ENCODE data around the gene CNKSR2. TPM values are rescaled to one million over a fixed set of nuclear protein-coding genes. Genes with fewer than 3 reads are reported as not detected.

CNKSR2 gene
- total and polyA plus RNA-seq, 4 donors = 1.6 to 5.4 TPM; not detected in 2

DNA sequence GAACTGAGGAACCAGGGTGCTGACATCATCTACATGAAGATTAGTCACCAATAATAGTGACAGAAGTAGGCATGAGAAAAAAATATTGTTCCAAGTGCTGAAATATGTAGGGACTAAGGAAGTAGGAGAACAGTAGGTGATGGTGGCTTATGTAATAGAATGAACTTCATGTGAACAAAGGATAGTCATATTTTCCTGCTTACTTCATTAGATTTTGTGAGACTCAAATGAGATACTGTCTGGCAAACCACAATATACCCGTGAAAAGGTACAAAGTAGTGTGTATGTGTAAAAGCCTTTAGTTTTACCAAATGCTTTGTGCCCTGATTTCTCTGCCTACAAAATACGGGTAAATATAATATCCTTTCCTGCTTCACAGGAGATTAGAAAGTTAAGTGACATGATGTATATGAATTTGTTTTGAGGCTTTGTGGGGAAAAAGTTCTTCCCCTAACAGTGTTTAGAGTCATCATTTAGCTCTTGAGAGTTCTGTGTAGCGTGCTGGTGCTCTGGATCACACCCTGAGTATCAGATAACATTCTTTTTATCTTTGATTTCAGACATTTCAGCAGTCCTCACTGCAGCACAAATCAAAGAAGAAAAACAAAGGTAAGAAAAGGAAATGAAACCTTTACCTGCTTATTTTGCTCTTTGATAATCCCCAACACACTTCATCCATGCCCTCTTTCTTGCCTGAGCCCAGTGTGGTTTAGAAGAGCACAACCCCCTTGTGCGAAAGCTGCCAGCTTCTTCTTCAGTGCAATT is 216.0 kb downstream of the CNKSR2 start:
- ATAC-seq (ENCODE audit: low FRiP score) (no peak), DNase-seq (no peak)
- H3K36me3 ChIP-seq (ENCODE audit: control insufficient read depth in 1 of 2, insufficient read depth in 2 of 2, low read length in 1 of 2) = no peaks in the 10 kb centered on the region
- WGBS, 2 donors = 68 to 93% methylated on average over 4 of the region's 4 CpGs
- H3K27ac ChIP-seq (ENCODE audit: low read depth in 1 of 2, low read length in 2 of 2) = no peak overlapping the region
- no peaks in the 10 kb centered on the region for H3K4me1 ChIP-seq (ENCODE audit: control insufficient read depth in 1 of 2, insufficient read depth in 2 of 2, low read length in 2 of 2)
- intact Hi-C loops (cut with DNase I) = no loop called here
- H3K27me3 ChIP-seq (ENCODE audit: control insufficient read depth in 1 of 2, insufficient read depth in 2 of 2, low read length in 1 of 2) = no peaks in the 10 kb centered on the region
- H3K9me3 ChIP-seq (ENCODE audit: control insufficient read depth, low read length) = no peaks in the 10 kb centered on the region
- no peak overlapping the region for H3K4me3 ChIP-seq (ENCODE audit: low read length in 2 of 2)

DNA sequence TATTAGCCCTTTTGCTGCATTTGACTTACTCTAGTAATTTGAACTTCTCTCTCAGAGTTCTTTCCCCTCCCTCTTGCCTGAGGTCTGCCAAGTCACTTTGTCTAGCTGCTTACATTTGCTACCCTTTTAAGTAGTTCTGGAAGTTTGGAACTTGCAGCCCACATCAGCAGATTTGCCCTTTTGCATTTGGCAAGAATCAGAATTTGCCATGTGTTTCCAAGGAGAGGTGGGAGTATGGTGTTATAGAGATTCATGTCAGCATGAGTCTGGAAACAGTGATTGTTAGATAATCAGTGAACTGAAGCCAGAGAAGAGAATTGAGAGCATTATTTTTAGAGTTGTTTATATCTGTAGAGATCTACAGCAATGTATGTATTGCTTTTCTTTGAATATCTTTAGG is 231.8 kb downstream of the CNKSR2 start:
- Histone ChIP-seq H3K9me3 (ENCODE audit: control insufficient read depth, low read length) (no peaks in the 10 kb centered on the region), H3K27me3 (ENCODE audit: control insufficient read depth in 1 of 2, insufficient read depth in 2 of 2, low read length in 1 of 2) (no peaks in the 10 kb centered on the region), H3K4me3 (ENCODE audit: low read length in 2 of 2) (no peak overlapping the region), H3K4me1 (ENCODE audit: control insufficient read depth in 1 of 2, insufficient read depth in 2 of 2, low read length in 2 of 2) (no peaks in the 10 kb centered on the region), H3K27ac (ENCODE audit: low read depth in 1 of 2, low read length in 2 of 2) (no peak overlapping the region), H3K36me3 (ENCODE audit: control insufficient read depth in 1 of 2, insufficient read depth in 2 of 2, low read length in 1 of 2) (no peaks in the 10 kb centered on the region)
- DNase-seq = no peak
- intact Hi-C loops (cut with DNase I) = no loop called here
- no peak for ATAC-seq (ENCODE audit: low FRiP score)

DNA sequence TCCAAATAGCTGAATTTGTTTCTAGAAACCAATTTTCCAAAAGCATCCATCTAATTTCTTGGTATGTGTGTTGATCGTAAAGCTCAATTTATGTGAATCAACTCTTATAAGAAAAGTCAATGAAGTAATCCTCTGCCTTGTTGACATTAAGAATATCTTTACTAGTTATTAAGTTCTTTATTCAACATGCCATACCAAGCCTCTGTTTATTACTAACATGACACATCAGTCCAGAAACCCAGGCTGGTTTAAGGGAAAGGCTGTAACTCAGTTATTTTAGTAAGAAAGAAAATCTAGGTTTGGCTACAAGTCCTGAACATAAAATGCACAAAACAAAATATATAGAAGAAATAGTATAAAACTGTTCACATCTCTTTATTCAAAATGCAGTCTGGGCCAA is 235.9 kb downstream of the CNKSR2 start:
- no peak overlapping the region for H3K4me3 ChIP-seq (ENCODE audit: low read length in 2 of 2)
- H3K9me3 ChIP-seq (ENCODE audit: control insufficient read depth, low read length) = no peaks in the 10 kb centered on the region
- DNase-seq = no peak
- H3K27me3 ChIP-seq (ENCODE audit: control insufficient read depth in 1 of 2, insufficient read depth in 2 of 2, low read length in 1 of 2) = no peaks in the 10 kb centered on the region
- no peak overlapping the region for H3K27ac ChIP-seq (ENCODE audit: low read depth in 1 of 2, low read length in 2 of 2)
- intact Hi-C loops (cut with DNase I) = no loop called here
- no peaks in the 10 kb centered on the region for H3K4me1 ChIP-seq (ENCODE audit: control insufficient read depth in 1 of 2, insufficient read depth in 2 of 2, low read length in 2 of 2)
- WGBS, 2 donors = 98 to 100% methylated on average over 1 of the region's 1 CpG
- no peak for ATAC-seq (ENCODE audit: low FRiP score)
- H3K36me3 ChIP-seq (ENCODE audit: control insufficient read depth in 1 of 2, insufficient read depth in 2 of 2, low read length in 1 of 2) = no peaks in the 10 kb centered on the region

DNA sequence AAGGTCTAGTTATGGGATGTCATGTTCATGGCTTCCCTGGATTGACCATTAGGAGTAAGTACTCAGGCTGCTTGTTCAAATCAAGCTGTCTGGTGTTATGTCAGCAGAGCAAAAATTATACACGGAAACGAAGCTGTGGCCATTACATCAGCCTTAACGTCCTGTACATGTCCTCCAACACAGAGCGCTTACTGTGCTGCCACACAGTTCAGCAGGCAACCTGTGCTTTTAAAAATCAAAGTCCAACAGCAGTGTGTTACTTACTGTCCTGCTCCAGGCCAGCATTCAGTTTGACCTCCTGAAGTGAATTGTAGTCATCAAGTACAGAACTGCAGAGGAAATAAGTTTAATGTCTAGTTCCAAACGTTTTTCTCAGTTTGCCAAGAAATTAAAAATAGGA is 237.9 kb downstream of the CNKSR2 start:
- no peaks in the 10 kb centered on the region for H3K27me3 ChIP-seq (ENCODE audit: control insufficient read depth in 1 of 2, insufficient read depth in 2 of 2, low read length in 1 of 2)
- H3K27ac ChIP-seq (ENCODE audit: low read depth in 1 of 2, low read length in 2 of 2) = peak overlapping the region in 1 of 2 donors; percentile 64
- DNase-seq (no peak), ATAC-seq (ENCODE audit: low FRiP score) (peak; percentile 39)
- no peaks in the 10 kb centered on the region for H3K4me1 ChIP-seq (ENCODE audit: control insufficient read depth in 1 of 2, insufficient read depth in 2 of 2, low read length in 2 of 2)
- no peaks in the 10 kb centered on the region for H3K9me3 ChIP-seq (ENCODE audit: control insufficient read depth, low read length)
- H3K36me3 ChIP-seq (ENCODE audit: control insufficient read depth in 1 of 2, insufficient read depth in 2 of 2, low read length in 1 of 2) = no peaks in the 10 kb centered on the region
- intact Hi-C loops (cut with DNase I) = no loop called here
- H3K4me3 ChIP-seq (ENCODE audit: low read length in 2 of 2) = no peak overlapping the region
- WGBS, 2 donors = 12 to 14% methylated on average over 5 of the region's 5 CpGs

DNA sequence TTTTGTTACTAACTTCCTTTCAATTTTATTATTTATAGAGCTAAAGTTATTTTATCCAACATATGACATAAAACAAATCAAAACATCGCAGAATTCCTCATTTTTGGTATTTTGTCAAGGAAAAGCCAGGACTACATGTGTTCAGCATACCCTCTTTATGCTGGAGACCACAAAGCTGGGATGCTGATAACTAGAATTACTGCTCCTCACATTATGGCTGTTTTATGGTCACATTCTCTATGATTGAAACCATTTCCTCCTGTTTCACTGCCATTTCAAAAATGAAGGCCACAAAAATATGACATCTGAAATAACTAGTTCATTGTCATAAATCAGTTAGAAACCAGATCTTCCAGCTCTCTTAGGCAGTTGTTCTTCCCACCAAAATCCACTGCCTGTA is 242.2 kb downstream of the CNKSR2 start:
- H3K27ac ChIP-seq (ENCODE audit: low read depth in 1 of 2, low read length in 2 of 2) = no peak overlapping the region
- 21 to 57% methylated on average over 1 of the region's 1 CpG for WGBS, 2 donors
- no peaks in the 10 kb centered on the region for H3K36me3 ChIP-seq (ENCODE audit: control insufficient read depth in 1 of 2, insufficient read depth in 2 of 2, low read length in 1 of 2)
- no peak overlapping the region for H3K4me3 ChIP-seq (ENCODE audit: low read length in 2 of 2)
- H3K9me3 ChIP-seq (ENCODE audit: control insufficient read depth, low read length) = no peaks in the 10 kb centered on the region
- H3K27me3 ChIP-seq (ENCODE audit: control insufficient read depth in 1 of 2, insufficient read depth in 2 of 2, low read length in 1 of 2) = no peaks in the 10 kb centered on the region
- intact Hi-C loops (cut with DNase I) = no loop called here
- no peaks in the 10 kb centered on the region for H3K4me1 ChIP-seq (ENCODE audit: control insufficient read depth in 1 of 2, insufficient read depth in 2 of 2, low read length in 2 of 2)
- DNase-seq (no peak), ATAC-seq (ENCODE audit: low FRiP score) (no peak)

DNA sequence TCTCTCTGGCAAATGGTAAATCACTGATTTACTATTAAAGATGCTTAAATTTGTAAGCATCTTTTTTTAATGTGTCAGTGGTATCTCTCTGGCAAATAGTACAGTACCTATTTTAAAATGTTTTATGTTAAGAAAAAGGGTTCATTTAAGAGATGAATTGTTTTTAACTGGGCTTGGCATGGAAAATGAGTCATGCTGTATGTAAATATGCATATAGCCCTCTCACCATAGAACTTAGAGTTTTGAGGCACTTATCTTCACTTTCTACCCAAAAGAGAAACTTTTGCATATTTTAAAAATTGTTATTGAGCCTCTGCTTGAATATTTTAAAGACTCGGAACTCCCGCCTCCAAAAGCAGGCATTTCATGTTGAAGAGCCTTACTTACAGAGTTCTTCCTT is 246.0 kb downstream of the CNKSR2 start:
- no peak for DNase-seq
- intact Hi-C loops (cut with DNase I) = no loop called here
- 80 to 98% methylated on average over 2 of the region's 2 CpGs for WGBS, 2 donors
- Histone ChIP-seq H3K4me1 (ENCODE audit: control insufficient read depth in 1 of 2, insufficient read depth in 2 of 2, low read length in 2 of 2) (no peaks in the 10 kb centered on the region), H3K36me3 (ENCODE audit: control insufficient read depth in 1 of 2, insufficient read depth in 2 of 2, low read length in 1 of 2) (no peaks in the 10 kb centered on the region), H3K9me3 (ENCODE audit: control insufficient read depth, low read length) (no peaks in the 10 kb centered on the region), H3K27ac (ENCODE audit: low read depth in 1 of 2, low read length in 2 of 2) (no peak overlapping the region), H3K4me3 (ENCODE audit: low read length in 2 of 2) (no peak overlapping the region), H3K27me3 (ENCODE audit: control insufficient read depth in 1 of 2, insufficient read depth in 2 of 2, low read length in 1 of 2) (no peaks in the 10 kb centered on the region)
- no peak for ATAC-seq (ENCODE audit: low FRiP score)

DNA sequence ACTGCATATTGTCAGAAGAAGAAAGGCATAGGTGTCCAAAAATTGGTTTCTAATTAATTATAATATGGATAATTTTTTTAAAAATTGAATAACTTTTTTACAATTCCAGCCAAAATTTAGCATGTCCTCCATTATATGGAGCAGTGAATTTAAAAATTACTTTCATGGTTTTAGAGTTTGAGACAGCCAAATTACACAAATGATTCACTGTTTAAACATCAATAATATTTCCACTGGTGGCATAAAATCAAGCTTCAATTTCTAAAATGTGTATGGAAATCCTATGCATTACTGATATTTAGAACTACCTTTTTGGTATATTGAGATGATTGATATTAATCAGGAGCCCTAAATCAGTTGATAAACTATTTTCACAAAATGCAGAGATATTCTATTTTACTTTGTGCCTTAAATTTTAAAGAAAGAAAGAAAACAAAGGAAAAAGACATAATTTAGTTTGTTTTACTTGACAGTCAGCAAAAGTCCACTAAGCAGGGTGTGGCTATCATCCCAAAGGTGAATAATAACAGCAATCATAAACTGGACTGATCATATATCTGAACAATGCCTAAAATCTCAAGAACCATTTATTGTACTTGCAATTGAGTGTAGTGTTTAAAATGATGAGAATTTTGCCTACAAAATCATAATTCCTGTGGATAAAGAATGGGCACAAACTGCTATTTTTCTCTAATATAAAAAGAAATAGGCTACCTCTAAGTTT is 249.7 kb downstream of the CNKSR2 start:
- no peak overlapping the region for H3K27ac ChIP-seq (ENCODE audit: low read depth in 1 of 2, low read length in 2 of 2)
- intact Hi-C loops (cut with DNase I) = no loop called here
- H3K27me3 ChIP-seq (ENCODE audit: control insufficient read depth in 1 of 2, insufficient read depth in 2 of 2, low read length in 1 of 2) = no peaks in the 10 kb centered on the region
- DNase-seq (no peak), ATAC-seq (ENCODE audit: low FRiP score) (no peak)
- no peaks in the 10 kb centered on the region for H3K36me3 ChIP-seq (ENCODE audit: control insufficient read depth in 1 of 2, insufficient read depth in 2 of 2, low read length in 1 of 2)
- H3K9me3 ChIP-seq (ENCODE audit: control insufficient read depth, low read length) = no peaks in the 10 kb centered on the region
- H3K4me1 ChIP-seq (ENCODE audit: control insufficient read depth in 1 of 2, insufficient read depth in 2 of 2, low read length in 2 of 2) = no peaks in the 10 kb centered on the region
- H3K4me3 ChIP-seq (ENCODE audit: low read length in 2 of 2) = no peak overlapping the region

DNA sequence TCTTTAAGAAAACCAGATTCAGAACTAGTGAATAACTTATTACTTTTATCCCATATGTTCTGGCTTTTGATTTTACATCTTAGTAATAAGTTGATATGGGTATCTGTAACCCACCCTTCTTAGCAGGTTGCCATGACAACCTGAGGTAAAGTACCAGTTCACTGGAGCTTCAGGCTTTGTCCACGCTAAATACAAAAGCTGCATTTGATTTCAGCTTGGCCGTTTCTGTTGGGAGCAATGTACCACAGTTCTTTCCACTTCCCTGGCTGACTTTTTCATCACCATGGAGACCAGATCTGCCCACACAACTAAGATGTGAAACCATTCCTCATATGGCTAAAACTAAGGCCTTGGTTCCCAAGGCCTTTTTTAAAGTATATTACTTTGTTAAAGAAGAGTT is 257.8 kb downstream of the CNKSR2 start:
- DNase-seq (no peak), ATAC-seq (ENCODE audit: low FRiP score) (no peak)
- intact Hi-C loops (cut with DNase I) = no loop called here
- no peak overlapping the region for H3K27ac ChIP-seq (ENCODE audit: low read depth in 1 of 2, low read length in 2 of 2)
- H3K9me3 ChIP-seq (ENCODE audit: control insufficient read depth, low read length) = no peaks in the 10 kb centered on the region
- no peaks in the 10 kb centered on the region for H3K4me1 ChIP-seq (ENCODE audit: control insufficient read depth in 1 of 2, insufficient read depth in 2 of 2, low read length in 2 of 2)
- H3K36me3 ChIP-seq (ENCODE audit: control insufficient read depth in 1 of 2, insufficient read depth in 2 of 2, low read length in 1 of 2) = no peaks in the 10 kb centered on the region
- no peak overlapping the region for H3K4me3 ChIP-seq (ENCODE audit: low read length in 2 of 2)
- no peaks in the 10 kb centered on the region for H3K27me3 ChIP-seq (ENCODE audit: control insufficient read depth in 1 of 2, insufficient read depth in 2 of 2, low read length in 1 of 2)
- 6 to 47% methylated on average over 2 of the region's 2 CpGs for WGBS, 2 donors

DNA sequence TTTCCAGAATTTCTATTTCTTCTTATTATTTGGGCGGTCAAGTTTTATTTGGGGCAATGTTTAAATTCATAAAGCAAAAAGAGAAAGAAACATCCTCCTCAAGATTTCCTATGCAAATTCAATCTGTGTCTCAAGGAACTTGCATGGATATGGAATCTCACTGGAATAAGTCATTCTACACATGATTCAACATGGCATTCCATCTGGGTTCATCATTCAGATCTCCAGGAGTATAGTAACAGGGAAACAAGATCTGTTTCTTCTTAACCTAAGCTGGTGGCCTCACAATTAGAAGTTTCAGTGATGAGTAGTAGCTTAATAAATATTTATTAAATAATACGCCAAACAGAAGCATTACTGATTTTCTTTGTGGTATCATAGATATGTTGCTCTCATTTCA is 264.1 kb downstream of the CNKSR2 start:
- Histone ChIP-seq H3K4me1 (ENCODE audit: control insufficient read depth in 1 of 2, insufficient read depth in 2 of 2, low read length in 2 of 2) (no peaks in the 10 kb centered on the region), H3K4me3 (ENCODE audit: low read length in 2 of 2) (no peak overlapping the region), H3K9me3 (ENCODE audit: control insufficient read depth, low read length) (no peaks in the 10 kb centered on the region), H3K36me3 (ENCODE audit: control insufficient read depth in 1 of 2, insufficient read depth in 2 of 2, low read length in 1 of 2) (no peaks in the 10 kb centered on the region), H3K27me3 (ENCODE audit: control insufficient read depth in 1 of 2, insufficient read depth in 2 of 2, low read length in 1 of 2) (no peaks in the 10 kb centered on the region), H3K27ac (ENCODE audit: low read depth in 1 of 2, low read length in 2 of 2) (no peak overlapping the region)
- DNase-seq (no peak), ATAC-seq (ENCODE audit: low FRiP score) (no peak)
- intact Hi-C loops (cut with DNase I) = no loop called here
- WGBS, 2 donors = 80 to 96% methylated on average over 2 of the region's 2 CpGs

All from aorta (tissue), 5 donors.